Mesothelial cell of epicardium (in vitro differentiated cells): Measurements from ENCODE around the gene ATF7. TPM values are rescaled to one million over a fixed set of nuclear protein-coding genes. Genes with fewer than 3 reads are reported as not detected.
"Not testable (repeated sequence)": the region's sequence is repeated elsewhere in the genome, so short reads cannot be mapped to it uniquely, and the experiment has no call there.

Experiments
- DNase-seq, 2 experiments: peaks; one replicate each; pipeline ENCODE4 v3.0.0; 2021; ENCODE audit warnings: low spot score in 2 of 2; ENCODE audit not compliant: unreplicated experiment in 2 of 2
- H3K27ac Mint-ChIP-seq: 2 replicates; pipeline ENCODE4 v1.8.0; 2021; ENCODE audit warnings: mixed read lengths
- H3K27me3 Mint-ChIP-seq: 2 replicates; pipeline ENCODE4 v1.8.0; 2021; ENCODE audit warnings: low read depth, mixed read lengths
- H3K36me3 Mint-ChIP-seq: 2 replicates; pipeline ENCODE4 v1.8.0; 2021; ENCODE audit warnings: mixed read lengths
- H3K4me1 Mint-ChIP-seq: 2 replicates; pipeline ENCODE4 v1.8.0; 2021; ENCODE audit warnings: mixed read lengths
- H3K4me3 Mint-ChIP-seq: 2 replicates; pipeline ENCODE4 v1.8.0; 2021; ENCODE audit warnings: mild to moderate bottlenecking, moderate library complexity, mixed read lengths
- H3K9me3 Mint-ChIP-seq: 2 replicates; pipeline ENCODE4 v1.8.0; 2021; ENCODE audit warnings: mixed read lengths
- total RNA-seq: library from RNA; stranded (reverse); gene quantifications from 3 replicates; pipeline ENCODE4 v1.2.1, GENCODE V29; 2021
- TF ChIP-seq, protein P1 (sequence below): fragments of 200-600 bp; sonication (generic); IDR thresholded peaks from one replicate; pipeline ENCODE4 v1.5.0; 2021; ENCODE audit warnings: antibody characterized with exemption; ENCODE audit not compliant: unreplicated experiment

The ATF7 gene
- total RNA-seq, 1 donor from 2014 or later = 36.3 TPM

DNA sequence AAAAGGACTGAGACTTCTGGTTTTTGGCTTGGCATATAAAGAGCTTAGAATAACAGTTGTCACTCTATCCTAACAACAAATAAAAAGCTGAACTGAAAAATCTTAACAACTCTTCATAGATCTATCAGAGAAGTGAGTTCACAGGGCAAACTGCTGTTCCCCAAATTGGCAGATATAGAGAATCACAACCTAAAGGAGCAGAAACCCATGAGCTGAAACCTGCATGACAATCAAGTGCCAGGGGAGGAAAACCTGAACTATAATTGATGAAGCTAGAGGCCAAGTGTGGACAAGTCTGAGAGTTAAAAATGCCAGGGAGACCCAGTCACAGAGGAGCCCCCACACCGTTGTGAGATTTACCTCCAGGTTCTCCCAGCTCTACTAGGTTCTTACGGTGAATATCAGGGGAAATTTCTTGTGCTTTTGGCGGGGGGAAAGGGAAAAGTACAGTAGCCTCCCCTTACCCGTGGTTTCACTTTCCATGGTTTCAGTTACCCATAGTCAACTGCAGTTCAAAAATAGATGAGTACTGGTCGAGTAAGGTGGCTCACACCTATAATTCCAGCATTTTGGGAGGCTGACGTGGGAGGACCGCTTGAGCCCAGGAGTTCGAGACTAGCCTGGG, 53.9 kb downstream of the ATF7 start:
- Mint-ChIP-seq H3K4me3 (no peak overlapping the region), H3K9me3 (peaks cover 4% of the 10 kb centered on the region), H3K27me3 (no peaks in the 10 kb centered on the region), H3K36me3 (peaks cover 19% of the 10 kb centered on the region), H3K27ac (no peak overlapping the region), H3K4me1 (peaks cover 10% of the 10 kb centered on the region)
- TF ChIP-seq, protein P1, sequence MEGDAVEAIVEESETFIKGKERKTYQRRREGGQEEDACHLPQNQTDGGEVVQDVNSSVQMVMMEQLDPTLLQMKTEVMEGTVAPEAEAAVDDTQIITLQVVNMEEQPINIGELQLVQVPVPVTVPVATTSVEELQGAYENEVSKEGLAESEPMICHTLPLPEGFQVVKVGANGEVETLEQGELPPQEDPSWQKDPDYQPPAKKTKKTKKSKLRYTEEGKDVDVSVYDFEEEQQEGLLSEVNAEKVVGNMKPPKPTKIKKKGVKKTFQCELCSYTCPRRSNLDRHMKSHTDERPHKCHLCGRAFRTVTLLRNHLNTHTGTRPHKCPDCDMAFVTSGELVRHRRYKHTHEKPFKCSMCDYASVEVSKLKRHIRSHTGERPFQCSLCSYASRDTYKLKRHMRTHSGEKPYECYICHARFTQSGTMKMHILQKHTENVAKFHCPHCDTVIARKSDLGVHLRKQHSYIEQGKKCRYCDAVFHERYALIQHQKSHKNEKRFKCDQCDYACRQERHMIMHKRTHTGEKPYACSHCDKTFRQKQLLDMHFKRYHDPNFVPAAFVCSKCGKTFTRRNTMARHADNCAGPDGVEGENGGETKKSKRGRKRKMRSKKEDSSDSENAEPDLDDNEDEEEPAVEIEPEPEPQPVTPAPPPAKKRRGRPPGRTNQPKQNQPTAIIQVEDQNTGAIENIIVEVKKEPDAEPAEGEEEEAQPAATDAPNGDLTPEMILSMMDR = no peak
- DNase-seq = no peak

DNA sequence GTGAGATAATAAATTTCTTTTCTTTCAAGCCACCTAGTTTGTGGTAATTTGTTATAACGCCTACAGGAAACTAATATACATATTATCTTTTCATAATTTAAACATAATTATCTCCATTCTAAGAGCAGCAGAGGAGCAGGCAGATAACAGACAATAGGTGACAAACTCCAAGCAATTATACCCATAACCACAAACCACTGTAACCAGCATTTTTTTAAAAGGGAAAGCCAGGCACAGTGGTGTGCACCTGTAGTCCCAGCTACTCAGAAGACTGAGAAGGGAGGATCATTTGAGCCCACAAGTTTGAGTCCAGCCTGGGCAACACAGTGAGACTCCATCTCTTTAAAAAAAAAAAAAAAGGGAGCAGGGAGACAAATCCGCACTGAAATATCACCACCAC, 54.9 kb downstream of the ATF7 start:
- Mint-ChIP-seq H3K27me3 (no peaks in the 10 kb centered on the region), H3K4me1 (peaks cover 10% of the 10 kb centered on the region), H3K36me3 (peaks cover 11% of the 10 kb centered on the region), H3K27ac (no peak overlapping the region), H3K9me3 (peaks cover 4% of the 10 kb centered on the region), H3K4me3 (no peak overlapping the region)
- TF ChIP-seq, protein P1 = no peak
- DNase-seq = no peak

DNA sequence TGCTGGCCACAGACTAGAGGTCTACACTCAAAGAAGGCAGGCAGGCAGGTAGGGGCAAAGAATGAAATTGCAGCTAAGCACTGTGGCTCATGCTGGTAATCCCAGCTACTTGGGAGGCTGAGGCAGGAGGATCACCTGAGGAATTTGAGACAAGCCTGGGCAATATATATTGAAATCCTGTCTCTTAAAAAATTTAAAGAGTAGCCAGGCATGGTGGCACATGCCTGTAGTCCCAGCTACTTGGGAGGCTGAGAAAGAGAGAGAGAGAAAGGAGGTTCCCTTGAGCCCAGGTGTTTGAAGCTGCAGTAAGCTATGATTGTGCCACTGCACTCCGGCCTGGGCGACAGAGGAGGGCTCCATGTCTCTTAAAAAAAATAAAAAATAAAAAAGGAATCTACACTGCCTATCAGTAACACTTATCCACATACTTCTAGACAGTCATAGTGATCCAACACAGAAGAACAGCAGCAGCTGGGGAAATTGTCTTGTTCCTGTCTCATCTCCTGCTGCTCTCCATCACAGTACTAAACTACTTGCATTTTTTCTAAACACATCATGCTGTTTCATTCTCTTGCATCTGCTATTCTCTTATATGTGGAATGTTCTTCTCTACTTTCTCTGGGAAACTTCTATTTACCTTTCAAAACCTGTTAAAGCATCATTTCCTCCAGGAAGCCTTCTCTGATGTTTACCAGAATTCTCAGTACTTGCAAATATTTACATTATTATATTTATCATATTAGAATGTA, 57.2 kb downstream of the ATF7 start:
- H3K36me3 Mint-ChIP-seq = peaks cover 11% of the 10 kb centered on the region
- H3K27ac Mint-ChIP-seq = no peak overlapping the region
- H3K4me1 Mint-ChIP-seq = peaks cover 10% of the 10 kb centered on the region
- DNase-seq = no peak
- no peaks in the 10 kb centered on the region for H3K27me3 Mint-ChIP-seq
- H3K4me3 Mint-ChIP-seq = no peak overlapping the region
- TF ChIP-seq, protein P1 = no peak
- peaks cover 4% of the 10 kb centered on the region for H3K9me3 Mint-ChIP-seq

DNA sequence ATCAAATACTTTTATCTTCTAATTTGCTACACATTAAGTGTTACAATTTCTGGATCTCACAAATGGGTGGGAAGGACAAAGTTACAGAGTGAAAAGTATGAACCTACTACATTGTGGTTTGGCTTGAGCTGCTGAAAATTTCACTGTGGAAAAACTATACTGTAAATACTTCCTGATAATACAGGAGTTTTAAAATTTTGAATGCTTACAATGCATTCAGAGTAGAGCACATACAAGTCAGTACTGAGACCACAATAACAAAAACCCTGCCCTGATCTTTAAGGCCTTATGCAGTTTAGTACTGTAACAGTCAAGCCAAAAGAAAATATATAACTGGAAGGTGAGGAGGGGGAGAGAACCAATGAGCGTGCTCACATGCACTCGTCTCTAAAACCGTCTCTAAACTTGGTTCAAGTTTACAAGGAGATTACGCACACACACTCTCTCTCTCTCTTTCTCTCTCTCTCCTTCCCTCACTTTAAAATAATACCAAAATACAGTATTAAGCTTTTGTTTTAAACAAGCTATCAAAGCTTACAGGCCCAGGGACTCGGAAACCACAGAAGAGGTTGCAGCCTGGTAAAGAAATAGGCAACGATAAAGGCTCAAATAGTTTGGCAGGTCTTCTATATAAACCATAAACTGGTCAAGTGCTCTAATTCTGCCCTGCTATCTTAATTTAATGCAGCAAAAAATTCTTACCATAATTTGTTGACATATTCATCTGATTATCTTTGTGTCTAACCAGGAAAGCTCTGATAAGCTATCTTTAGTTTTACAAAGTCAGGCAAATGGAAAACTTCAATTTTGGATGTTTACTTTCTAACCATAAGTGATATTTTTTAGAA, 58.0 kb downstream of the ATF7 start:
- Mint-ChIP-seq H3K27ac (peak overlapping the region; percentile 81), H3K4me1 (peaks cover 10% of the 10 kb centered on the region), H3K27me3 (no peaks in the 10 kb centered on the region), H3K36me3 (peaks cover 11% of the 10 kb centered on the region), H3K9me3 (peaks cover 4% of the 10 kb centered on the region), H3K4me3 (no peak overlapping the region)
- no peak for DNase-seq
- TF ChIP-seq, protein P1 = no peak

DNA sequence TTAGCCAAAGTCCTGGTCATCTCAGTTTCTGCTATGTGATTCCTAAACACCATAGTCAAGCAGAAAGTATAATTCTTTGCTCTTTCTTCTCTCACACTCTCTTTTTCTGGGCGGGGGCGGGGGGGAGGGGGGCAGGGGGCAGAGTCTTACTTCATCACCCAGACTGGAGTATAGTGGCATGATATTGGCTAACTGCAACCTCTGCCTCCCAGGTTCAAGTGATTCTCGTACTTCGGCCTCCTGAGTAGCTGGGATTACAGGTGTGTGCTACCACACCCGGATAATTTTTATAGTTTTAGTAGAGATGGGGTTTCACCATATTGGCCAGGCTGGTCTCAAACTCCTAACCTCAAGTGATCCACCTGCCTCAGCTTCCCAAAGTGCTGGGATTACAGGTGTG, 60.8 kb downstream of the ATF7 start:
- not testable (repeated sequence) for DNase-seq, H3K36me3 Mint-ChIP-seq, H3K9me3 Mint-ChIP-seq, H3K4me3 Mint-ChIP-seq, H3K27ac Mint-ChIP-seq, H3K27me3 Mint-ChIP-seq
- peaks cover 14% of the 10 kb centered on the region for H3K4me1 Mint-ChIP-seq

DNA sequence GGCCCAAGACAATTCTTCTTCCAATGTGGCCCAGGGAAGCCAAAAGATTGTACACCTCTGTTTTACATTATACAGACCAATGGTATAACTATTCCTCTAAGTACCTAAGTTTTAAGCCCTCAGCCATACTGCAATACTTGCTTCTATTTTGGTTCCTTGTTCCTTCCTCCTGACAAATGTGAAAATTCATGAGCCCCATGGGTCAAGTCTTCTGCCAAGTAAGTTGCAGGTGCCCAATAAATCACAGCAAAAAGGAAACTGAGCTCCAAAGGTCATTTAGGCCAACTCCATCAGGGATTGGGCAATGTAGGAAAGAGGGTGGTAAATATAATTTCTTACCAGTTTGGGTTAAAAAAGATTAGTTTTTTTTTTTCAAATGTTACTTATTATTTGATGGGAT, 61.2 kb downstream of the ATF7 start:
- Mint-ChIP-seq H3K27ac (no peak overlapping the region), H3K27me3 (no peaks in the 10 kb centered on the region), H3K4me3 (no peak overlapping the region), H3K9me3 (no peaks in the 10 kb centered on the region), H3K4me1 (peaks cover 14% of the 10 kb centered on the region), H3K36me3 (peaks cover 6% of the 10 kb centered on the region)
- no peak for DNase-seq
- TF ChIP-seq, protein P1 = no peak
